Measurements from ENCODE around the gene CACNB4.
A peak's percentile ranks its signal among the peaks of the same experiment; 100 is the strongest.
"Not testable (repeated sequence)": the region's sequence is repeated elsewhere in the genome, so short reads cannot be mapped to it uniquely, and the experiment has no call there.

CACNB4 gene

DNA sequence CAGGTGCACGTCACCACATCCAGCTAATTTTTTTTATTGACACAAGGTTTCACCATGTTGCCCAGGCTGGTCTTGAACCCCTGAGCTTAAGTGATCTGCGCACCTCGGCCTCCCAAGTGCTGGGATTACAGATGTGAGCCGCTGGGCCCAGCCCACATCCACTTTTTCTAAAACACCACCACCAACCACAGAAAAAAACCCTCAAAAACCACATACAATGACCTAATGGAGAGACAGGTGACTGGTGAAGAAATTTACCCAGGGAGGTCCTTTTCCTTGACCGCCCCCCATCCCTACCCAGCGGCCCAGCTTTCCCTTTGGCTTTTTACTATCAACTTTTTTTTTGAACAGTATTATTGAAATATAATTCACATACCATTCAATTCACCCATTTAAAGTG is 47.9 kb downstream of the CACNB4 start:
- no peak for DNase-seq (ENCODE audit: low read depth in 2 of 2)

DNA sequence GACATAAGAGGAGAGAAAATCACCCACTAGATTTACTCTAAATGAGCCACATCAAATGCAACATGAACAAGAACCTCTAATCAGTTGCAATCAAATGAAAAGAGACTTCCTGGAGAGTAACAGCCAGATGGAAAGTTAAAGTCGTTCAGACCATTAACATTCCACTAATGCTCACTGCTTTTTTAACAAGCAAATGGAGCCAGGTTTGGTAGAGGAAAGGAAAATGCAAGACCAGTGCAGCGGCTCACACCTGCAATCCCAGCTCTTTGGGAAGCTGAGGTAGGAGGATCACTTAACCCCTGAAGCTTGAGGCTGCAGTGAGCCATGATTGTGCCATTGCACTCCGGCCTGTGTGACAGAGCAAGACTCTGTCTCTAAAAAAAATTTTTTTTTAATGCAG is 48.5 kb downstream of the CACNB4 start:
- DNase-seq (ENCODE audit: low read depth in 2 of 2) = no peak

- no peak for DNase-seq (ENCODE audit: low read depth in 2 of 2)
These were observed 49.3 kb downstream of the CACNB4 start for GRCh38 chr2:152049541-152049940.

DNA sequence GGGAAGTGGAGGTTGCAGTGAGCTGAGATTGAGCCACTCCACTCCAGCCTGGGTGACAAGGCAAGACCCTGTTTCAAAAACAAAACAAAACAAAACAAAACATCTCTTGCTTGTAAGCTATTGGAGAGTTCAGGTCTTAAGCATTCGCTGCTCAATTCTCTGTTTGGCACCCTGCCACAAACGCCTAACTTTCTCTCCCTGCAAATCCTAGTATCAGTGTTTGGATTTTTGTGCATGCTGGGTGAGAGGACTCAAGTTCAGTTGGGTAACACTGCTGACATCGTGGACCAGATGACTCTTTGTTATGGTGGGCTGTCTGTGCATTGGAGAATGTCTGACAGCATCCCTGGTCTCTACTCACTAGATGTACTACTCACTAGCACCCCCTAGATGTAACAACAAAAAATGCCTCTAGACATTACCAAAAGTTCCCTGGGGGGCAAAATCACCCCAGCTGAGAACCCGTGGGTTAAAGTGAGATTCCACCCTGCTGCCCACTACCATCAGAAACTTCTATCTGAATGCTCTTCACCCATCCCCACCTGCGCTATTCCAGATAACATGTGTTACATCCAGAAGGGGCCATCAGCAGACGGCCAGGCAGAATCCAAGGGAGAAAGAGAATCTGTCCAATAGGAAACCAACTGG is 50.9 kb downstream of the CACNB4 start:
- DNase-seq (ENCODE audit: low read depth in 2 of 2) = no peak

- no peak for DNase-seq (ENCODE audit: low read depth in 2 of 2)
These were observed 51.9 kb downstream of the CACNB4 start for GRCh38 chr2:152046940-152047339.

DNA sequence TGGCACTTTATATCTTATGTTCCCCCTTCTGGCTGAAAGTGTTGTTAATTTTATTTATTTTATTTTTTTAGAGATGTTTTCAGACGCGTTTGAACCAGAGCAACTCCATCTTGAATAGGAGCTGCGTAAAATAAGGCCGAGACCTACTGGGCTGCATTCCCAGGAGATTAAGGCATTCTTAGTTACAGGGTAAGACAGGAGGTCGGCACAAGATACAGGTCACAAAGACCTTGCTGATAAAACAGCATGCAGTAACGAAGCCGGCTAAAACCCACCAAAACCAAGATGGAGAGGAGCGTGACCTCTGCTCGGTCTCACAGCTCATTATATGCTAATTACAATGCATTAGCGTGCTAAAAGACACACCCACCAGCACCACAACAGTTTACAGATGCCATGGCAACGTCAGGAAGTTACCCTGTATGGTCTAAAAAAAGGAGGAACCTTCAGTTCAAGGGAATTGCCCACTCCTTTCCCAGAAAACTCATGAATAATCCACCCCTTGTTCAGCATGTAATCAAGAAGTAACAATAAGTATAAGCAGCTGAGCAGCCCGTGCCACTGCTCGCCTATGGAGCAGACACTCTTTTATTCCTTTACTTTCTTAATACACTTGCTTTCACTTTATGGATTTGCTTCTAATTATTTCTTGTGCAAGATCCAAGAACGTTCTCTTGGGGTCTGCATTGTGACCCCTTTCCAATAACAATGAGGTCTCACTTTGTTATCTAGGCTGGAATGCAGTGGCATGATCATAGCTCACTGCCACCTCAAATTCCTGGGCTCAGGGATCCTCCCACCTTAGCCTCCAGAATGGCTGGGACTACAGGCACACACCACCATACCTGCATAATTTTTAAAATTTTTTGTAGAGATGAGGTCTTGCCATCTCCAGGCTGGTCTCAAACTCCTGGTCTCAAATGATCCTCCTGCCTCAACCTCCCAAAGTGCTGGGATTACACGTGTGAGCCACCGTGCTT is 55.9 kb downstream of the CACNB4 start:
- DNase-seq (ENCODE audit: low read depth in 2 of 2) = no peak

DNA sequence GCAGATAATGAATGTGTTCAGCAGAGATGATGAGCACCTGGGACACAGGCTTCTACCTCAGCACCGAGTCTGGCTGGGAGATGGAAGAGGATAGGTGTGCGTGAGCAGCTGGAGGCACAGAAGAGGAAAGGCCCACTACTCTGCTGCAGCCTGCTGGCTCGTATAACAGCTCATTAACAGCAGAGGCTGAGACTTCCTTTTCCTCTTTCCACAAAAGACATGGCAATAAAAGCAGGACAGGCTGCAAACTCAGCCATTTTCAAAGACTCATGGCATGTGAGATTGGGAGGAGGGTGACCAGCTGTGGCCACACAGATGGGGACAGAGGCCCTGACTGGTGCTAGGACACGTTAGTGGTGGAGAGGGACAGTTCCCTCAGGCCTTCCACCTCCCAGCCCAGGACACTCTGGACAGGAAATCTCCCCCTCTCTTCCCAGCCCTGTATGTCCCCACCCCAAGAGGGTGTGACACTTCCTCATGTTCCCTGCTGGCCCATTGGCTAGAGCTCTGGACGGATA is 60.3 kb downstream of the CACNB4 start:
- no peak for DNase-seq (ENCODE audit: low read depth in 2 of 2)

DNA sequence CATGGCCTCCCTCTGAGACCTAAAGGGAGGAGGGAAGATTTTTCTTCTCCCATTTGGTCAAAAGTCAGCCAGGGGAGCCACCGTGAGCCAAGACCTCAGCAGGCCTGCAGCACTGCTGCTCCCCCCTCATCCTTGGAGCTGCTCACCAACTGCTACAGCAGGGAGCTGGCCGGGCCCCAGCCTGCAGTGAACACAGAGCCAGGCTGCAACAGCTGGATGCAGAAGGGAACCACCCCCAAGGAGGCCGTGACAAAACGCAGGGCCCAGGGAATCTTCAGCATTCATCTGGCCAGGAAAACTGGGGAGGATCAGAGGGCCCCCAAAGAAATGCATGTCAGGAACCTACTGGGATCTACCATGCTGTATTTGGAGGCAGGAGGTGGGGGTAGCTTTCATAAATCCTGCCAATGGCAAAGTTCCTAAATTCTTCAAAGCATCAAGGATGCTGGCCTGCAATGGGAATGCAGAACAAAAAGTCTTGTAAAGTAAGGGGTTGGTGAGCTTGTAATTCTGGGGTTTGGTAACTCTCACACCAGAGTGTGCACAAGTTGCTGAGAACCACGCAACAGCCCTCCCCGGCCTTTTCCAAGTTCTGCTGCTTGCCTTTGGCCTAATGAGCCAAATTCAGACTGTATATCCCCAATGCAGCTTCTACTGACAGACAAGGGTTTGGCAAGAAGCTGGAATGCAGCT is 61.0 kb downstream of the CACNB4 start:
- no peak for DNase-seq (ENCODE audit: low read depth in 2 of 2)

DNA sequence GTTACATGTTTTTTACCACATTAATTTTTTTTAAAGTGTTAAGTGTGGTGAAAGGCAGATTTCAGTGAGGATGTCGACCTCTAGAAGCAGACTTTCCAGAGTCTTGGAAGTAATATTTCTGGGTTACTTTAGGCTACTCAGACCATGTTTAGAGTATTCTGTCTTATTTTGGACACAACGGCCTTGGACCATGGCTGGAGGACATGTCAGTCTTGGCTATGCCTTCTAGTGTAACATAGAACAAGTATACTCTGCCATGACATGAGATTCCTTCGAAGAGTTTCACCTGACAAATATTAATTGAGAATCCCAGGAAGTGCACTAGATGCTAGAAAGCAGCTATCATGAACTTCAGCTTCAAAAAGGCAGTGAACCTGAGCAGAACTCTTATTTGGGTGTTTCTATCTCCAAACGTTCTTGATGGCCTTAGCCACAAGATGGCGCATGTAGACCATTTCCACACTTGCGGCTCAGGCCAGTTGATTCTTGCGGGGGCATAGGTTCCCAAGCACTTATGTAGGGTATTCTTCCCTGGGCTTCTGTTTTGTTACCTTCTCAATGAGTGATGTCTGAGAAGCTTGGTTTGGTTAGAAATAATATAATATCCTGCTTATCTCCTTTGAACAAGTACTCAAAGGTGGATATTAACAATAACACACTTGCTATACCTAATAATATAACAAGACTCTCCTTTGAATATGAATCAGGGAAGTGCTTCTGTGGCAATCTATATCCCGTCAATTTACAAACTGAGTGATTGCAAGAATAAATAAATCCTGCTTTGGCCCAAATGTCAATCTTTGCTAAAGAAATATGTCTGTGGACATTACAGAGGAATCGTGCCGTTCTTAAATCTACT is 62.0 kb downstream of the CACNB4 start:
- peak; percentile 24 to 27 for DNase-seq (ENCODE audit: low read depth in 2 of 2)

DNA sequence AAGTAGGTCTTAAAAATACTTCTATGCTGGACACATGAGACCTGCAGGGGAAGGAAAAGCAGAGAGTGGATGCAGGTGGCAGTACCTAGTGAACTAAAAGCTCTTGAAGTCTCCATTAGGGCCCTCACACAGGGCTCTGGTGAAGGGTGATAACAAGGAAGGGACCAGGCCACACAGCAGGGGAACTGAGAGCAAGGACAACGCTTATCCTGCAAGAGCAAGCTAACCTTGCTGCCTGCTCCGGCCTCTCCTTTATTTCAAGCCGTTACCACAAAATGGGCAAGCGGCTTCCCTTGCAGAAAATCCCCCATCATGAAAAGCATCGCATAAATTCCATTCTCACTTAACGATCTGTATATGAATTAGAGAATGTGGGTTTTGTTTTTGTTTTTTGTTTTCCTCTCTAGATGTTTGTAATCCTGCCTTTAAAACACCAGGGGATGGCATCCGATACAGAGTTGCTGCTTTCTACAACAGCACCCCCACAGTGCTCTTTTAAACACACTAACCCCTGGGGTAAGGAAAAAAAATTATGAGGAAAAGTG is 64.5 kb downstream of the CACNB4 start:
- DNase-seq (ENCODE audit: low read depth in 2 of 2) = no peak

GRCh38 chr2:152033011-152033925 is 65.6 kb downstream of the CACNB4 start:
- DNase-seq (ENCODE audit: low read depth in 2 of 2) = no peak

DNA sequence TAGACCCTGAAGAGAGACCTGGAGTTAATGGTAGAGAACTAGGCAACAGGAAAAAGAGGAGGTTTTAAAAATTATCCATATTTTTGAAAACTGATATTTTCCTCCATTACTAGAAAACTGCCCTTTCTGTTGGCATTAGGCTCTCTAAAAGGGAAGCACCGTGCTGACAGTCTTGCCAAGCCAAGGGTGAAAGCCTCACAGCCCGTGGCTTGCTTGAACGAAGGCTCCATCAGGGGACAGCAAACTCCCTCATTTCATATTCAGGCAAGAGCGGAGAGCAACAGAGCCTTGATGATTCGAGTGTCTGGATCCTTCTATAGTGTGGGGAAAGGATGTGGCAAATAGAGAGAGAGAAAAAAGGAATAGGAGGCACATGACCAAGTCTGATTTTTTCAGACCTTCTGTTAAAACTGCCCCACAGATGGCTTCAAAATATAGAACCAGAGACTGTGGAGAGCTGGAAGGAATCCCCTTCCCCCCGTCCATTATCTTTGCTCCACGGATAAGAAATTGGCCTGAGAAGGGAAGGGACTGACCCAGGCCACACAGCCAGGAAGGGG is 67.0 kb downstream of the CACNB4 start:
- DNase-seq (ENCODE audit: low read depth in 2 of 2) = no peak

DNA sequence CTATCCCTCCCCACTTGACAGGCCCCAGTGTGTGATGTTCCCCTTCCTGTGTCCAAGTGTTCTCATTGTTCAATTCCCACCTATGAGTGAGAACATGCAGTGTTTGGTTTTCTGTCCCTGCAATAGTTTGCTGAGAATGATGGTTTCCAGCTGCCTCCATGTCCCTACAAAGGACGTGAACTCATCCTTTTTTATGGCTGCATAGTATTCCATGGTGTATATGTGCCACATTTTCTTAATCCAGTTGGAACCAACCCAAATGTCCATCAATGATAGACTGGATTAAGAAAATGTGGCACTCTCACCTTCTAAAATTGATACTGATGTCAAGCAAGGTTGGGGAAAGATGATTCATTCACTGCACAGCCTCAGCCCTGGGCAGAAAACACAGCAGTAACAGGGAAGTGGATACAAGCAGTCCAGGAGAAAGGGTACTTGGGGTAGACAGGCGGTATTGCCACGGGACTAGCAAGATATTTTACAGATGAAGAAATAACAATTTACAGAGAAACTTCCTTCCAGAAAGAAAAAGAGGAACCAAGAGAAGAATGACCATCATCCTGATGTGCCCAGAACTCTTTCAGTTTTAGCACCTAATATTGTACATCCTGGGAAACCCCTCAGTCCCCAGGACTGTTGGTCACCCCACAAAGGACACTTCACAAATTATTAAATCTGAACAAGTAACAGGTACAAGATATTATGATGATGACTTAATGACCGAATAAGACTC is 68.1 kb downstream of the CACNB4 start:
- DNase-seq (ENCODE audit: low read depth in 2 of 2) = not testable (repeated sequence)

- no peak for DNase-seq (ENCODE audit: low read depth in 2 of 2)
These were observed 70.5 kb downstream of the CACNB4 start for GRCh38 chr2:152028182-152028862.

DNA sequence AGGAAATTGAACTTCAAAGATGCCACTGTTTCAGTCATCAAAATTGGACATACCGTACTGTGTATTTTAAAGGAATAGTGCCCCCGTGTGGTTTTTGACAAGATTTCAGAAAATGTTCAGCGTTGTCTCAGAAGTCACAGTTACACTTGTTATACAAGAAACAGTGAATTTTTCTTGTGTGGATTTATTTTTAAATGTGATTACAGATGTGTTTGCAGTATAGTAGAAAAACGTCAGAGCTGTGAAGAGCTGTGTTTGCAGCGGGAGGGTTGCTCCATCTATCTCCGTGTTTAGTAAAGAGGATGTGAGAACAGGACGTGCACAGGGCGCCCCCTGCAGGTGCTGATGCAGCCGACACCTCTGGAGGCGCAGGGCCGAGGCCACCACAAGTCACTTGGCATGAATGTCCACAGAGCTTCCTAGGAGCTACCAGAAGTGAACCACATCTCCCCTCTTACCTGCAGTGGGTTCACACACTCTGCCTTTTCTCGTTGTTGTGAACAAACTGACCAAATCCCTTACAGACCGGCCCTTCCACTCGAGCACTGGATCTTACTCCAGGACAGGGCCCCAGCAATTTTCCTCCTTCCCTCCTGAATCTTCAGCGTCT is 73.1 kb downstream of the CACNB4 start:
- peak; percentile 66 to 70 for DNase-seq (ENCODE audit: low read depth in 2 of 2)

DNA sequence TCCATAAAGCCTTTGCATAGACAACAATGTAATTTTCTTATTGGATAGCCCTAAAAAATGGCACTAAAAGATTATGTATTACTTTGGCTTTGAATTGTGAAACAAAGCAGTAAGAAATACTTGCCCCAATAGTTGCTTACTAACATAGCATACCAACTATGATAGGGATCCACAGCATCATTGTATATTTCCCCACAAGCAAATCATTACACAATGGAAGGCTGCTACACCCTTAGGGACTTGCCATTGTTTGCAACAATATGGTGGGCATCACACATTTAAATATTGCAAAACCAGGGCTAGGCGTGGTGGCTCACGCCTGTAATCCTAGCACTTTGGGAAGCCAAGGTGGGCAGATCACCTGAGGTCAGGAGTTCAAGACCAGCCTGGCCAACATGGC is 74.4 kb downstream of the CACNB4 start:
- DNase-seq (ENCODE audit: low read depth in 2 of 2) = no peak

GRCh38 chr2:152022090-152022489 is 76.8 kb downstream of the CACNB4 start:
- no peak for DNase-seq (ENCODE audit: low read depth in 2 of 2)

DNA sequence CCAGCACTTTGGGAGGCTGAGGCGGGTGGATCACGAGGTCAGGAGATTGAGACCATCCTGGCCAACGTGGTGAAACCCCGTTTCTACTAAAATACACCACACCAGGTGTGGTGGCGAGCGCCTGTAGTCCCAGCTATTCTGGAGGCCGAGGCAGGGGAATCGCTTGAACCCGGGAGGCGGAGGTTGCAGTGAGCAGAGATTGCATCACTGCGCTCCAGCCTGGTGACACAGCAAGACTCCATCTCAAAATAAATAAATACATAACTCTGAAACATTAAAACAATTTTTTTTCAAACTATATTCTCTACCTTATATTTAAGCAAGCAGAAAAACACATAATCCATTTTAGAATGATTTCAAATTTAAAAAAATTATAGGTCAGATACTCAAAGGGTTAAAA is 77.8 kb downstream of the CACNB4 start:
- not testable (repeated sequence) for DNase-seq (ENCODE audit: low read depth in 2 of 2)
